ENCODE measurements around the gene CTDSPL2. TPM values are rescaled to one million over a fixed set of nuclear protein-coding genes. Genes with fewer than 3 reads are reported as not detected.

Gene CTDSPL2
- 85.1 and 88.3 TPM in 2 replicates for total RNA-seq (2014; rRNA removed; shearing (Covaris generic))

GRCh38 chr15:44426975-44427755 is at the start of gene CTDSPL2:
TSS of gene CTDSPL2 (plus strand) at chr15:44427629. CDS start at chr15:44459015, 31,386 bp downstream.

GRCh38 chr15:44536962-44537734 is 109.7 kb downstream of the CTDSPL2 start, which contains the start of gene EIF3J:
TSS of gene EIF3J (plus strand) at chr15:44537147. CDS start at chr15:44537195, 48 bp downstream.

Other genes with a start within 250 kb of the CTDSPL2 start
- gene FRMD5, start 232.4 kb upstream of the CTDSPL2 start, total RNA-seq (2014; rRNA removed; shearing (Covaris generic)) = 10.7 and 14.9 TPM in 2 replicates
- gene GOLM2, start 138.9 kb upstream of the CTDSPL2 start, total RNA-seq (2014; rRNA removed; shearing (Covaris generic)) = 69.8 and 78.4 TPM in 2 replicates
- 65.3 and 67.4 TPM in 2 replicates for gene EIF3J, start 109.5 kb downstream of the CTDSPL2 start, total RNA-seq (2014; rRNA removed; shearing (Covaris generic))
- 41.8 and 42.0 TPM in 2 replicates for gene SPG11, start 236.0 kb downstream of the CTDSPL2 start, total RNA-seq (2014; rRNA removed; shearing (Covaris generic))